ENCODE data around the gene RDX.

RDX gene

DNA sequence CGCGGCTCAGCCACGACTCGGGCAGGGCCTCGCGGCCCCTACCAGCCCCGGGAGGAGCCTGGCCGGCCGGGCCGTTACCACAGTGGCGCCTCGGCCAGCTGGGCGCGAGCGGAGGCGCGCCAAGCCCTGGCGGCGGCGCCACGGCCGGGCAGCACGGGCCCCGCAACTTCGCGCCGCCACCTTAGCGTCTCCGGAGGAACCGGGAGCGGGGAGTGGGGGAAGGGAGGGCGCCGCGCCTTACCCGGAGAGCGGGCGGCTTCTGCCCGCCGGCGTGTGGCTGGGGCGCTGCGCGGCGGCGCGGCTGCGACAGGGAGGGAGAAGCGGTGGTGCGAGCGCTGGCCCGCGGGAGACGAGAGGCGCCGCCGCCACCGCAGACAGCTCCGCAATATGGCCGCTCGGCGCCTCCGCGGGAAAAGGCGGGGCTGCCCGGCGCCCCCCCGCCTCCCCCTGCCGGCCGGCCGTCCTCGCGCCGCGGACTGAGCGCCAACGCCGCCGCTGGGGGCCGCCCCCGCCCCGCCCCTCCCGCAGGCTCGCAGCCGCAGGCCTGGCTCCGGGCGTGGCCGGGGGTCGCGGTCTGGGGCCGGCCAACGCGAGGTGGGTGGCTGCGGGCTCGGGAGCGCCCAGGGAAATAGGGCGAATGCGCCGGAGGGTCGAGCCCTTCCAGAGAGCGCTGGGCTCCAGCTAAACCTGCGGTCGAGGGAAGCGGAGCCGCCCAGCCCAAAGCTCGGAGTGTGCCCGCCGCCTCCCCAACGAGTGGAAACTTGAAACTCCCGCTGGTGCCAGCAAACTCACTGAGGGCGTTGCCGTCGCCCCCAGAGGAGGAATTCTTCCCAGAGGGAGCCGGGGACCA, at the start of gene RDX:
TSS of gene RDX (minus strand) at position 389 of the 850 bp plus-strand sequence. CDS start 16,922 bp downstream, outside the sequence.
- ATAC-seq (ENCODE audit: low read depth) (peak; percentile 71), DNase-seq (ENCODE audit: low spot score) (peak; percentile 90)
- H3K27ac ChIP-seq (ENCODE audit: poor library complexity, severe bottlenecking): peak within 1 kb of the TSS; percentile 89
- H3K9me3 ChIP-seq (ENCODE audit: severe bottlenecking): no peaks in the 10 kb centered on the region
- TF ChIP-seq CTCF (IDR thresholded peaks at IDR 0.05; ENCODE audit: poor library complexity, severe bottlenecking): peak; percentile 23
- no peaks in the 10 kb centered on the region for H3K27me3 ChIP-seq (ENCODE audit: insufficient read depth, poor library complexity, severe bottlenecking)
- peaks cover 38% of the 10 kb centered on the region for H3K4me1 ChIP-seq (ENCODE audit: insufficient read depth, poor library complexity, severe bottlenecking)
- peak within 1 kb of the TSS; percentile 82 for H3K4me3 ChIP-seq (ENCODE audit: severe bottlenecking)
- H3K36me3 ChIP-seq (ENCODE audit: low read depth): 0 out of 2 replicates have a peak, but pooled peaks cover 5% of the 10 kb centered on the region

- Histone ChIP-seq H3K4me3 (ENCODE audit: severe bottlenecking) (no peak overlapping the region), H3K27me3 (ENCODE audit: insufficient read depth, poor library complexity, severe bottlenecking) (no peaks in the 10 kb centered on the region), H3K4me1 (ENCODE audit: insufficient read depth, poor library complexity, severe bottlenecking) (no peaks in the 10 kb centered on the region), H3K27ac (ENCODE audit: poor library complexity, severe bottlenecking) (peak overlapping the region; percentile 7), H3K9me3 (ENCODE audit: severe bottlenecking) (no peaks in the 10 kb centered on the region), H3K36me3 (ENCODE audit: low read depth) (no peaks in the 10 kb centered on the region)
- no peak for TF ChIP-seq CTCF (IDR thresholded peaks at IDR 0.05; ENCODE audit: poor library complexity, severe bottlenecking)
- DNase-seq (ENCODE audit: low spot score) (no peak), ATAC-seq (ENCODE audit: low read depth) (peak; percentile 68)
Observed at GRCh38 chr11:110345743-110346142, 49.3 kb upstream of the RDX start.

- Histone ChIP-seq H3K36me3 (ENCODE audit: low read depth) (no peaks in the 10 kb centered on the region), H3K27me3 (ENCODE audit: insufficient read depth, poor library complexity, severe bottlenecking) (no peaks in the 10 kb centered on the region), H3K27ac (ENCODE audit: poor library complexity, severe bottlenecking) (no peak overlapping the region), H3K4me1 (ENCODE audit: insufficient read depth, poor library complexity, severe bottlenecking) (peaks cover 10% of the 10 kb centered on the region), H3K9me3 (ENCODE audit: severe bottlenecking) (no peaks in the 10 kb centered on the region), H3K4me3 (ENCODE audit: severe bottlenecking) (no peak overlapping the region)
- DNase-seq (ENCODE audit: low spot score): no peak
- no peak for ATAC-seq (ENCODE audit: low read depth)
- no peak for TF ChIP-seq CTCF (IDR thresholded peaks at IDR 0.05; ENCODE audit: poor library complexity, severe bottlenecking)
Observed at GRCh38 chr11:110340436-110340835, 44.0 kb upstream of the RDX start.

DNA sequence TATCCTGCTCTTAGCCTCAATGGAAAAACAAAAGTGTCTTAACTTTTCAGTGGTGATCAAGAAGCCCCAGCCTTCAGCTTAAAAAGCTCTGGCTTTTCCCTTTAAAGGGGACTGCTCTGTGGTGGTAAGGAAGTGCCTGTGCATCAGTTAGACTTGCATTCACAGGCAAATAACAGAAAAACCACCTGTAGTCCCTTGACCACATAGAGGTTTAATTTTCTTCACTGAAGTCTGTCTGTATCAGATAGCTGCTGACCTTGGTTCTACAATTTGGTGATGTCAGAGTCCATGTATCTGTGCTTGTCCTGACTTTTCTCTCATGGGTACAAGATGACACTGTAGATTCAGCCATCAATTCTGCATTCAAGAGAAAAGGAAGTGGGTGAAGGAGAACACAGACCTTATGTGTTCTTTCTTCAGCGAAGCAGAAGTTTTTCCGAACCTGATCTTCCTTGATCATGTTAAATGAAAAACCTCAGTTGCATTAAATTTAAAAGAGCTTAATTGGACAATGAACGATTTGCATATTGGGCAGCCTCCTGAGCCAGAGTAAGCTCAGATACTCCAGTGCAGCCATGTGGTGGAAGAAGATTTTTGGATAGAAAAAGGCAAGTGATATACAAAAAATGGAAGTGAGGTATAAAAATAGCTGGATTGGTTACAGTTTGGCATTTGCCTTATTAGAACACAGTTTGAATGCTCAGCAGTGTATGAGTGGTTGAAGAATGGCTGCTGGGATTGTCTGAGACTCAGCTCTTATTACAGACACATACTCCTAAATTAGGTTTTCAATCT, 43.2 kb upstream of the RDX start:
- H3K36me3 ChIP-seq (ENCODE audit: low read depth): no peaks in the 10 kb centered on the region
- H3K4me3 ChIP-seq (ENCODE audit: severe bottlenecking): no peak overlapping the region
- no peak for DNase-seq (ENCODE audit: low spot score)
- H3K27ac ChIP-seq (ENCODE audit: poor library complexity, severe bottlenecking): no peak overlapping the region
- no peak for ATAC-seq (ENCODE audit: low read depth)
- H3K27me3 ChIP-seq (ENCODE audit: insufficient read depth, poor library complexity, severe bottlenecking): no peaks in the 10 kb centered on the region
- peaks cover 10% of the 10 kb centered on the region for H3K4me1 ChIP-seq (ENCODE audit: insufficient read depth, poor library complexity, severe bottlenecking)
- TF ChIP-seq CTCF (IDR thresholded peaks at IDR 0.05; ENCODE audit: poor library complexity, severe bottlenecking): no peak
- H3K9me3 ChIP-seq (ENCODE audit: severe bottlenecking): no peaks in the 10 kb centered on the region
